HFF-Myc (cell line): ENCODE measurements around the gene AGPAT1.
"Not testable (repeated sequence)": the region's sequence is repeated elsewhere in the genome, so short reads cannot be mapped to it uniquely, and the experiment has no call there.

Experiments used
- DNase-seq: peaks from one replicate; pipeline ENCODE4 v3.0.0-alpha.2; 2011; ENCODE audit warnings: low read depth; ENCODE audit errors: extremely low read depth
- H3K4me3 ChIP-seq: replicated peaks from 2 replicates; pipeline ENCODE4 v1.5.1; 2011; ENCODE audit warnings: low read depth, mild to moderate bottlenecking, control low read depth, low read length
- TF ChIP-seq, protein P1 (sequence below): IDR thresholded peaks from 2 replicates; pipeline ENCODE4 v1.5.1; 2012; ENCODE audit warnings: mild to moderate bottlenecking, low read depth, low read length, control low read depth; ENCODE audit errors: missing control alignments

The AGPAT1 gene

DNA sequence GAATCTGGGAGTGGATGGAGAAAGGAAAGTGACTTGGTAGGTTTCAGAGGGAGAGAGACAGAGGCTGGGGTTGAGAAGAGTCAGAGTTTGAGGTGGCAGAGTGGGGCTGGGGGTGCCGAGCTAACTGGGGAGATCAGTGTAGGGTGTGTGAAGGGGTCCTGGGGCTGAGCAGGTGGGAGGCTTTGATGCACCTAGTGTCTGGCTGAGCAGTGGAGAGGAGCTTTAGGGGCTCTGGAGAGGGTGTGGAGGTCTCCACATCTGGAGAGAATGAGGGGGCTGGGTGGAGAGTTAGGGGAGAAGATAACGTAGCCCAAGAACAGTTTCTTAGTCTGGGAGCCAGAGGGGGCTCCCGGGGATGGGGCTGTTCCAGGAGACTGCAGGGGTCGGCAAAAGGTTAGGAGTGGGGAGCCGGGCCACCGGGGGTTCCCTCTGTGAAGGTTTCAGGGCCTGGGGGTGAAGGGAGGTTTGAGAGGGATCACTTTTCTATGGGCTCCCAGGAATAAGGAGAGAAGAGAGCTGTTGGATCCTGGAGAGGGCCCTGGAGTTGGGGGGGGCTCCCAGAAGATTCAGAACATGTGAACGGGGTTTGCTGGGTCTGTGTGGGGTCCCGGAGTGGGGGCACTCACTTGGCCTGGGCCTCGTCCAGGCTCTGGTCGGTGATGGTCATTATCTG lies 13.3 kb upstream of the AGPAT1 start:
- TF ChIP-seq, protein P1, sequence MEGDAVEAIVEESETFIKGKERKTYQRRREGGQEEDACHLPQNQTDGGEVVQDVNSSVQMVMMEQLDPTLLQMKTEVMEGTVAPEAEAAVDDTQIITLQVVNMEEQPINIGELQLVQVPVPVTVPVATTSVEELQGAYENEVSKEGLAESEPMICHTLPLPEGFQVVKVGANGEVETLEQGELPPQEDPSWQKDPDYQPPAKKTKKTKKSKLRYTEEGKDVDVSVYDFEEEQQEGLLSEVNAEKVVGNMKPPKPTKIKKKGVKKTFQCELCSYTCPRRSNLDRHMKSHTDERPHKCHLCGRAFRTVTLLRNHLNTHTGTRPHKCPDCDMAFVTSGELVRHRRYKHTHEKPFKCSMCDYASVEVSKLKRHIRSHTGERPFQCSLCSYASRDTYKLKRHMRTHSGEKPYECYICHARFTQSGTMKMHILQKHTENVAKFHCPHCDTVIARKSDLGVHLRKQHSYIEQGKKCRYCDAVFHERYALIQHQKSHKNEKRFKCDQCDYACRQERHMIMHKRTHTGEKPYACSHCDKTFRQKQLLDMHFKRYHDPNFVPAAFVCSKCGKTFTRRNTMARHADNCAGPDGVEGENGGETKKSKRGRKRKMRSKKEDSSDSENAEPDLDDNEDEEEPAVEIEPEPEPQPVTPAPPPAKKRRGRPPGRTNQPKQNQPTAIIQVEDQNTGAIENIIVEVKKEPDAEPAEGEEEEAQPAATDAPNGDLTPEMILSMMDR, result no peak

DNA sequence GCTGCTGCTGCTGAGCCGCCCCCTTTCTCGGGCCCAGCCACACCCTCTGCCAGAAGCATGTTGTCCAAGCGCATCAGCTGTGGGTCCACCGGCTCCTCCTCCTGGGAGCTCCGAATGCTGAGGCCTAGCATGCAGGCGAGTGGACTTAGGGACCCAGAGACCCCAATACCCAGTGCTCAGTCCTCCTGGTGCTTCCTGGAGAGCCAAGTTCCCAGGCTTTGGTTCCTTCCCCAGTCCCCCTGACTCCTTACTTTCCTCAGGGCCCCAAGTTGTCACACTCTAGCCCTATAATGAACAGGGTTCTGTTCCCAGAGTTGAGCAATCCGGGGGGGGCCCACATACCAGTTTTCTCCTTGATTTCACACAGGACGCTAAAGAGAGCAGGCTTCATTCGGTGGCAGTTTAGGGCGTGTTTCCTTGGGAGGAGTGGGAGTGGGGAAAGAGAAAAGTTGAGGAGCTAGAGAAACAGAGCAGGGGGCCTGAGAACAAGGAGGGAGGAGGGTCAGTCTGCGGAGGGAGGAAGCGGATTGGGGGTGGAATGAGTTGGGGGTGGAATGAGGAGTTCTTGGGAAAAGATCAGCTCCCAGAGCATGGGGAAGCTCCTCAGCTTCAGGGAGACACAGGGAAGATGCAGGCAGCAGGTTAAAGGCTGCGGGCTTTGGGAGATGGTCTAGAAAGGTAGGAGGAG lies 12.6 kb upstream of the AGPAT1 start:
- no peak for DNase-seq
- peak overlapping the region; percentile 77 for H3K4me3 ChIP-seq
- TF ChIP-seq, protein P1, result no peak

More for the DNA sequence above, 13.3 kb upstream of the AGPAT1 start:
- no peak for DNase-seq
- peak overlapping the region; percentile 77 for H3K4me3 ChIP-seq

DNA sequence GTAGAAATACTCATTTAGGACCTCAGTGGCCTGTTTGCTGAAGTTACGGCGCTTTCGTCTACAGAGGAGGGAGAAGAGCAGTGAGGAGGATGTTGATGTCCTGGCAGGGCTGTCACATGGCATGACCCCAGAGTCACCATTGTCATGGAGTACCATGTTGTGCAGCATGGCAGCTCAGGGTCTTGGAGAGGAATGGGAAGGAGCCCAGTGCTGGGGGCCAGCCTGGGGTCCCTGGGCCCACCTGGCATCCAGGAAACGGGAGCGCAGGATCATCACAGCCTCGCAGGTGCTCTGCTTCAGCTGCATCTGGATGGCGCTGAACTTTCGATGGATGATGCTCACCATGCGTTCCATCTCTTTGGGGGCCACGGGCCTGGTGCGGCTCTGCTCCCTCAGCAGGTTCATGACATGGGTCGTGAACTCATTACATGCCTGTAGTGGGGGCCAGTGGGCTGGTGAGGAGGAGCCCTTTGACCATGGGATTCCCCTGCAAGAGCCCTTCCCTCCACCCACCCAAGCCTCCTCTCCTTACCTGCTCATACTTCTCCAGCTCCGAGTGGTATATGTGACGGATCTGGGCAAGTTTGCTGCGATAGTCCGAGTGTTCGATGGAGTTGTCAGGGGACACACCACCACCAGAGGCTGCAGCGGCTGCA lies 12.0 kb upstream of the AGPAT1 start:
- not testable (repeated sequence) for DNase-seq
- peak overlapping the region; percentile 77 for H3K4me3 ChIP-seq

DNA sequence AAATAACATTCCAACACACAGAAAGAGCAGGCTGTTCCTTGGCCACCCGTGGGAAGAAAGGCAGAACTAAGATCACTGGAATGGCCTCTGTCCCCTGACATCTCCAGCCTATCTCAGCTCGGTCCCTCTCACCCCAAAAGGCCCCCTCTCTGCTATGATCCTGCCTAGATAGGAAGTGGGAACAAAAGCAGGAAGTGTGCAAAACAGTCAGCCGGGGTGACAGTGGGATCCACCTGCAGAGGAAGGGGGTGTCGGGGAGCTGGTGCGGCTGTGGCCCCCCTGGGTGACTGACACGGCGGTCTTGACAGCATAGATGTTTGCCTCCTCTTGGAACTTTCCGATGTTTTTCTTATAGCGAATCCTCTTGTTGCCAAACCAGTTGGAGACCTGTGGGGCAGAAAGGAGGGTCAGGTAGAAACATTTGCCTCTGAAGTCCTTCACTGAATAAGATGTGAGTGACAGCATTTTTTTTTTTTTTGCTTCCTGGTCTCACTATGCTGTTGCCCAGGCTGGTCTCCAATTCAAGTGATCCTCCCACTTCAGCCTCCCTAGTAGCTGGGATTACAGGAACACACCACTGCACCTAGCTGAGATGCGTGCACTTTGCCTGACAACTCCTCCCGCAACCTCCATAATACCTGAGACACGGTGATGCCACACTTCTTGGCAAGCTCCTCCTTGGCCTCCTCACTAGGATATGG lies 11.3 kb upstream of the AGPAT1 start:
- H3K4me3 ChIP-seq, result no peak overlapping the region
- DNase-seq, result no peak
- TF ChIP-seq, protein P1, result no peak

DNA sequence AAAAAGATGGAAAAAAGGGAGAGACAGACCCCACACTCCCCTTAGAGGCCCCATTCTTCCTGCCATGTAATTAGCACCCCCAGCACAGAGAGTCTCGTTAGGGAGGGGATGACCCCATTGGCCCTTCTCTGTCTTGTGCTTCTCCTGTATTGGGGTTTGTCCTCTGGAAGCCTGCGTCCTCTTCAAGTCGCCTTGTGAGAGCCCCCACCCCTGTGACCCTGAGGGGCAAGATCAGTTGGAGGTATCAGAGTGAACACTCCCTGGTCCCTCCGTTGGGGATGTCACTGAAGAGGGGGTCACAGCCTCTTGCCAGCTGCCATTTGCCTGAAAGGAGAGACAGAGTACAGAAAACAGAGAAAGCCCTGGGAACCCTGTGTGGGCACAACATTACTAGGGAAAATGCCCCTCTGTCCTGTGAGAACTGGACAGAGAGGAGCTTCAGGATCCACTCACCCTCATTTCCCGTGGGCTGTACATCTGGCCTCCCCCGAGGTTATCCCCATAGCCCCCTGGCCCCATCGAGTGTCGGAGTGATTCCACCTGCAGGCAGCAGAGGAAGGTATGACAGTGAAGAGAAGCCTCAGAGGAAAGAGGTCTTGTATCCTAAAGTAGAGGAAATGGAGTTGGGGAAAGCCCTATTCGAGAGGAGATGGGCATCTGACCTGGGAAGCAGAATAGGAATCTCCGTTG lies 10.4 kb upstream of the AGPAT1 start:
- H3K4me3 ChIP-seq, DNase-seq: not testable (repeated sequence)

DNA sequence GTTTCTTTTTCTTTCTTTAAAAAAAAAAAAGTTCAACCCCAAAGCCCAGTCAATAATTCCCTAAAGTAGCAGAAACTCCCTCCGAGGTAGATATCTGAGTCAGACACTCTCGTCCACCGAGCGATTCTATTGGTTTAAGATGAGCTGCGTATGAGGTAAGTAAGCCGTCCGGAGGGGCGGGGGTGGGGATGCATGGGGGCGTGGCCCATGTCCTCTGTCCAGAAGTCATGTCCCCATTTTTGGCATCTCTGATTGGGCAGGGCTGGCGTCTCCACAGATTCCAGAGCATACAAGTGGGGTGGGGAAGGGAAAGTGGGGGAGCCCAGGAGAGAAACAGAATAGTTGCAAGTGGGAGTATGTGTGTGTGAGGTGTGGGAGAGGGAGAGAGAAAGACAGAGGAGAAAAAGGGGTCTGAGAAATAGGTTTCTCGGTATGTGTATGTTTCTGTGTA lies 9.8 kb upstream of the AGPAT1 start:
- not testable (repeated sequence) for DNase-seq

DNA sequence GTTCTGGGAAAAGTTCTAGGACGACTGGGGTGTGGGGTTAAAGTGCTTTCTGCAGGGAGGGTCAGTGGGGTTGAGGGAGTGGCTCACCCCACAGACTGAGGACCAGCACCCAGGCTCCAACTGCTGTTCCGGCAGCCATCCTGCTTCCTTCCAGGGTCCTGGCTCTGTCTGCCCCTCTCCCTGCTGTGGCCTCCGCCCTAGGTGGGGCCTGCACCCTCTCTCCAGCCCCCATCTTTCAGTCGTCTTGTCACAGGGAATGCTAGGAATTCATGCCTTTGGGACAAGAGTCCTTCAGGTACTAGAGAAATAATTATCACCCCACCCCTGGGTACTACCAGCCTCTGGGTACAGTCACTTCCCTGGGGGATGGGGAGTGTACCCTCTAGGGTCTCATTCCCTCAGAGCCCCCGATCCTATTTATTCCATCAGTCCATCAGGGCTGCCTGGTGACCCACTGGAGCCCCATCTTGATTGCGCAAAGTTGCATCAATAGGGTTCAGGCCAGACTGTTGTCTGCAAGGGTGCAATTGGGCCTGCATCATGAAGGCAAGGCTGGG lies 8.3 kb upstream of the AGPAT1 start, which contains the start of gene AGER:
Gene AGER, minus strand, starts transcription at position 170 of the 557 bp plus-strand sequence. Its CDS starts 31 bp downstream, at position 139.
- TF ChIP-seq, protein P1, result no peak
- no peak within 1 kb of the TSS for H3K4me3 ChIP-seq

More for the DNA sequence above, 9.8 kb upstream of the AGPAT1 start:
- H3K4me3 ChIP-seq, result not testable (repeated sequence)

More for the DNA sequence above, 8.3 kb upstream of the AGPAT1 start, which contains the start of gene AGER:
- DNase-seq, result no peak
